Measurements from ENCODE around the gene CXCR1. TPM values are rescaled to one million over a fixed set of nuclear protein-coding genes. Genes with fewer than 3 reads are reported as not detected.

Gene CXCR1
- total and polyA plus RNA-seq, 4 experiments from 2014 or later: not detected

DNA sequence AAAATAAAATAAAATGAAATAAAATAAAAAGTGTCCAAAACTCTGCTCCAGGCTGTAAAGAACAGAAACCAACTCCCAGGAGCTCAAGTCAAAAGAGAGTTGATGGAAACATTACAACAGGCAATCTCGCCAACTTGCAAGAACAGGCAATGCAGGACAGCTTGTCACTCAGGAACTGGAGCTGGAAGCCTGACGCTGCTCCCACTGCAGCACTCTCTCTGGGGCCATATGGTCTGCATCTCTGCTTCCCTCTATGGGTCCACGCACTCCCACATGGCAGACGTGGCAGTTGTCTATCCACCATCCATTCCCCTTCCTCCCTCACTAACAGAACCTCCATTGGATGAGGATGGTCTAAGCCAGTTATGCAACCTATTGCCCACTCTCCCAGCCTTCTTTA is 26.9 kb upstream of the CXCR1 start:
- H3K27ac Mint-ChIP-seq: no peak overlapping the region
- no peak for DNase-seq
- peaks cover 0 to 3% of the 10 kb centered on the region in 2 donors for H3K27me3 Mint-ChIP-seq
- intact Hi-C loops (cut with micrococcal nuclease): loop anchor here (10.0 kb wide), 1 partner anchor 281 kb away; no protein-coding TSS in a partner anchor
- H3K4me1 Mint-ChIP-seq: no peaks in the 10 kb centered on the region
- Histone ChIP-seq H3K27ac (ENCODE audit: low read depth, low read length) (no peak overlapping the region), H3K4me1 (ENCODE audit: insufficient read depth, low read length) (no peaks in the 10 kb centered on the region), H3K9me3 (ENCODE audit: control insufficient read depth in 1 of 2, low read length in 2 of 2) (no peaks in the 10 kb centered on the region), H3K36me3 (ENCODE audit: insufficient read depth, low read length) (no peaks in the 10 kb centered on the region), H3K4me3 (ENCODE audit: low read length in 2 of 2) (no peak overlapping the region), H3K27me3 (ENCODE audit: insufficient read depth, low read length) (no peaks in the 10 kb centered on the region)
- H3K9me3 Mint-ChIP-seq: no peaks in the 10 kb centered on the region
- H3K36me3 Mint-ChIP-seq: no peaks in the 10 kb centered on the region
- no peak overlapping the region for H3K4me3 Mint-ChIP-seq
- CTCF ChIA-PET (ENCODE audit: partially characterized antibody): no interaction called here
- POLR2A ChIA-PET (ENCODE audit: partially characterized antibody): no interaction called here

- H3K27ac Mint-ChIP-seq: no peak overlapping the region
- no peaks in the 10 kb centered on the region for H3K27me3 ChIP-seq (ENCODE audit: insufficient read depth, low read length)
- H3K9me3 ChIP-seq (ENCODE audit: control insufficient read depth in 1 of 2, low read length in 2 of 2): no peaks in the 10 kb centered on the region
- H3K4me3 ChIP-seq (ENCODE audit: low read length in 2 of 2): no peak overlapping the region
- intact Hi-C loops (cut with micrococcal nuclease): loop anchor here (10.0 kb wide), 1 partner anchor 282 kb away; no protein-coding TSS in a partner anchor
- no peaks in the 10 kb centered on the region for H3K4me1 ChIP-seq (ENCODE audit: insufficient read depth, low read length)
- peaks cover 0 to 3% of the 10 kb centered on the region in 2 donors for H3K27me3 Mint-ChIP-seq
- H3K9me3 Mint-ChIP-seq: no peaks in the 10 kb centered on the region
- no peak for DNase-seq
- H3K4me1 Mint-ChIP-seq: no peaks in the 10 kb centered on the region
- H3K27ac ChIP-seq (ENCODE audit: low read depth, low read length): no peak overlapping the region
- H3K36me3 ChIP-seq (ENCODE audit: insufficient read depth, low read length): no peaks in the 10 kb centered on the region
- H3K4me3 Mint-ChIP-seq: no peak overlapping the region
- ChIA-PET POLR2A (ENCODE audit: partially characterized antibody) (no interaction called here), CTCF (ENCODE audit: partially characterized antibody) (no interaction called here)
- H3K36me3 Mint-ChIP-seq: no peaks in the 10 kb centered on the region
Measured at GRCh38 chr2:218192902-218193430, 26.2 kb upstream of the CXCR1 start.

DNA sequence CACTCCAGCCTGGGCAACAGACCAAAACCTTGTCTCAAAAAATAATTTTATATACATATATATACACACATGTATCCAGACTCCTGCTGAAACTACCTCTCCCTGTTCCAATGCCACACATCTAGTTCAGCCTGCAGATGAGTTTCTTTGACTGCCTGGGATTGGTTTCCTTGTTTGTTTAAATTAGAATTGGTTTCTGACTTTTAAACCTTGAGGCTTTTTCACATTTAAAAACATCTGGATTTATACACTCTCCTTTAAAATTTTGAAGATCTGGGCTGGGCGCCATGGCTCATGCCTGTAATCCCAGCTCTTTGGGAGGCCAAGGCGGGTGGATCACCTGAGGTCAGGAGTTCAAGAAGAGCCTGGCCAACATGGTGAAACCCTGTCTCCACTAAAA is 21.8 kb upstream of the CXCR1 start:
- ChIA-PET POLR2A (ENCODE audit: partially characterized antibody) (interaction anchor here (0.7 kb wide), 1 partner anchor 41 kb away, joined by 3 read pairs; no protein-coding TSS in a partner anchor), CTCF (ENCODE audit: partially characterized antibody) (interaction anchor here (1.1 to 11.0 kb wide), 7 partner anchors 16 to 205 kb away, joined by 3 to 157 read pairs (median 5); partner anchors contain the start of gene GPBAR1)
- peaks cover 8% of the 10 kb centered on the region for H3K4me1 ChIP-seq (ENCODE audit: insufficient read depth, low read length)
- intact Hi-C loops (cut with micrococcal nuclease): loop anchor here (5.0 kb wide), 1 partner anchor 659 kb away; no protein-coding TSS in a partner anchor
- H3K36me3 ChIP-seq (ENCODE audit: insufficient read depth, low read length): no peaks in the 10 kb centered on the region
- Mint-ChIP-seq H3K27ac (no peak overlapping the region), H3K36me3 (no peaks in the 10 kb centered on the region), H3K9me3 (no peaks in the 10 kb centered on the region), H3K4me1 (peaks cover 5 to 8% (median 7%) of the 10 kb centered on the region in 4 donors), H3K27me3 (peaks cover 0 to 3% of the 10 kb centered on the region in 2 donors), H3K4me3 (no peak overlapping the region)
- DNase-seq: no peak
- H3K4me3 ChIP-seq (ENCODE audit: low read length in 2 of 2): no peak overlapping the region
- no peak overlapping the region for H3K27ac ChIP-seq (ENCODE audit: low read depth, low read length)
- H3K9me3 ChIP-seq (ENCODE audit: control insufficient read depth in 1 of 2, low read length in 2 of 2): no peaks in the 10 kb centered on the region
- H3K27me3 ChIP-seq (ENCODE audit: insufficient read depth, low read length): no peaks in the 10 kb centered on the region

GRCh38 chr2:218187296-218188015 is 20.7 kb upstream of the CXCR1 start:
- H3K27ac Mint-ChIP-seq: peak overlapping the region in 1 of 7 donors; percentile 9
- Histone ChIP-seq H3K4me1 (ENCODE audit: insufficient read depth, low read length) (peaks cover 8% of the 10 kb centered on the region), H3K9me3 (ENCODE audit: control insufficient read depth in 1 of 2, low read length in 2 of 2) (no peaks in the 10 kb centered on the region), H3K27ac (ENCODE audit: low read depth, low read length) (no peak overlapping the region), H3K27me3 (ENCODE audit: insufficient read depth, low read length) (no peaks in the 10 kb centered on the region), H3K4me3 (ENCODE audit: low read length in 2 of 2) (no peak overlapping the region), H3K36me3 (ENCODE audit: insufficient read depth, low read length) (no peaks in the 10 kb centered on the region)
- no peak for DNase-seq
- ChIA-PET CTCF (ENCODE audit: partially characterized antibody) (interaction anchor here (0.7 to 11.0 kb wide), 11 partner anchors 8 to 206 kb away, joined by 3 to 157 read pairs (median 5); partner anchors contain the start of genes AAMP, ARPC2, CATIP and GPBAR1), POLR2A (ENCODE audit: partially characterized antibody) (interaction anchor here (0.7 to 1.0 kb wide), 2 partner anchors 29 to 42 kb away, joined by 3 to 6 read pairs; no protein-coding TSS in a partner anchor)
- no peaks in the 10 kb centered on the region for H3K36me3 Mint-ChIP-seq
- H3K9me3 Mint-ChIP-seq: no peaks in the 10 kb centered on the region
- no peak overlapping the region for H3K4me3 Mint-ChIP-seq
- intact Hi-C loops (cut with micrococcal nuclease): loop anchor here (5.0 kb wide), 1 partner anchor 660 kb away; no protein-coding TSS in a partner anchor
- peaks cover 0 to 3% of the 10 kb centered on the region in 2 donors for H3K27me3 Mint-ChIP-seq
- H3K4me1 Mint-ChIP-seq: peaks cover 5 to 8% (median 7%) of the 10 kb centered on the region in 4 donors

- intact Hi-C loops (cut with micrococcal nuclease): loop anchor here (1.0 to 5.0 kb wide), 6 partner anchors 30 to 660 kb away; partner anchors contain the start of genes AAMP, ARPC2, CATIP and PNKD
- H3K4me1 Mint-ChIP-seq: peaks cover 5 to 8% (median 7%) of the 10 kb centered on the region in 4 donors
- ChIA-PET POLR2A (ENCODE audit: partially characterized antibody) (no interaction called here), CTCF (ENCODE audit: partially characterized antibody) (interaction anchor here (1.2 to 11.0 kb wide), 7 partner anchors 8 to 169 kb away, joined by 3 to 157 read pairs (median 6); partner anchors contain the start of genes AAMP, CATIP, GPBAR1 and PNKD)
- no peak for DNase-seq
- H3K27ac Mint-ChIP-seq: peak overlapping the region in 1 of 7 donors; percentile 9
- peaks cover 8% of the 10 kb centered on the region for H3K4me1 ChIP-seq (ENCODE audit: insufficient read depth, low read length)
- no peak overlapping the region for H3K4me3 ChIP-seq (ENCODE audit: low read length in 2 of 2)
- no peaks in the 10 kb centered on the region for H3K36me3 ChIP-seq (ENCODE audit: insufficient read depth, low read length)
- H3K4me3 Mint-ChIP-seq: no peak overlapping the region
- no peaks in the 10 kb centered on the region for H3K9me3 ChIP-seq (ENCODE audit: control insufficient read depth in 1 of 2, low read length in 2 of 2)
- H3K27me3 ChIP-seq (ENCODE audit: insufficient read depth, low read length): no peaks in the 10 kb centered on the region
- H3K36me3 Mint-ChIP-seq: no peaks in the 10 kb centered on the region
- H3K27me3 Mint-ChIP-seq: peaks cover 0 to 2% of the 10 kb centered on the region in 2 donors
- H3K27ac ChIP-seq (ENCODE audit: low read depth, low read length): no peak overlapping the region
- no peaks in the 10 kb centered on the region for H3K9me3 Mint-ChIP-seq
Measured at GRCh38 chr2:218186876-218187275, 20.1 kb upstream of the CXCR1 start.

DNA sequence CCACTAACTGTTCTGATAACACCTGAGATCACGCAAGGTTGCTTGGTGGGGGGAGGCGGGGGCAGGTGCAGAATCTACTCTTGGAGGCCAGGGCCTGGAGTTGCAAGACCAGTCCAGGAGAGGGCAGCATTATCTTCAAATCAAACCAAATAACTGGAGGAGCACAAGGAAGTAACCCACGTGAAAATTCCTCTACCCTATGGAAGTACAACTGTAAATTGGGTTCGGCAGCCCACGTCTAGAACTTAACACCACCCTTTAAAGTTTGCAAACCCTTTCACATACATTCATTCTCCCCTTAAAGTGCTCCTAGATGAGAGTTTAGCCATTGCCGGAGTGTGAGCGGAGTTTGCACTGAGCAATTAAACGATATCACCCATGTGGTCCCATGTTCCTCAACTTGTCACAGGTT is 19.6 kb upstream of the CXCR1 start:
- POLR2A ChIA-PET (ENCODE audit: partially characterized antibody): no interaction called here
- Histone ChIP-seq H3K27me3 (ENCODE audit: insufficient read depth, low read length) (no peaks in the 10 kb centered on the region), H3K4me3 (ENCODE audit: low read length in 2 of 2) (no peak overlapping the region), H3K9me3 (ENCODE audit: control insufficient read depth in 1 of 2, low read length in 2 of 2) (no peaks in the 10 kb centered on the region), H3K27ac (ENCODE audit: low read depth, low read length) (no peak overlapping the region), H3K36me3 (ENCODE audit: insufficient read depth, low read length) (no peaks in the 10 kb centered on the region), H3K4me1 (ENCODE audit: insufficient read depth, low read length) (peaks cover 8% of the 10 kb centered on the region)
- DNase-seq: peak; percentile 68 to 79 (median 73)
- H3K36me3 Mint-ChIP-seq: no peaks in the 10 kb centered on the region
- H3K27me3 Mint-ChIP-seq: peaks cover 0 to 1% of the 10 kb centered on the region in 2 donors
- H3K4me1 Mint-ChIP-seq: peaks cover 5 to 8% (median 7%) of the 10 kb centered on the region in 4 donors
- H3K27ac Mint-ChIP-seq: peak overlapping the region in 2 of 7 donors; percentile 24 to 44
- intact Hi-C loops (cut with micrococcal nuclease): loop anchor here (1.0 to 5.0 kb wide), 6 partner anchors 31 to 661 kb away; partner anchors contain the start of genes AAMP, ARPC2, CATIP and PNKD
- CTCF ChIA-PET (ENCODE audit: partially characterized antibody): interaction anchor here (1.3 to 11.0 kb wide), 5 partner anchors 9 to 87 kb away, joined by 3 to 157 read pairs (median 13); partner anchors contain the start of genes AAMP, GPBAR1 and PNKD
- no peaks in the 10 kb centered on the region for H3K9me3 Mint-ChIP-seq
- H3K4me3 Mint-ChIP-seq: peak overlapping the region in 1 of 8 donors; percentile 3

- H3K4me3 Mint-ChIP-seq: no peak overlapping the region
- H3K27me3 Mint-ChIP-seq: peaks cover 0 to 3% of the 10 kb centered on the region in 2 donors
- H3K9me3 Mint-ChIP-seq: no peaks in the 10 kb centered on the region
- intact Hi-C loops (cut with micrococcal nuclease): no loop called here
- no peak overlapping the region for H3K4me3 ChIP-seq (ENCODE audit: low read length in 2 of 2)
- H3K27ac Mint-ChIP-seq: peak overlapping the region in 2 of 7 donors; percentile 45 to 62
- no peaks in the 10 kb centered on the region for H3K9me3 ChIP-seq (ENCODE audit: control insufficient read depth in 1 of 2, low read length in 2 of 2)
- no peaks in the 10 kb centered on the region for H3K36me3 Mint-ChIP-seq
- no peaks in the 10 kb centered on the region for H3K36me3 ChIP-seq (ENCODE audit: insufficient read depth, low read length)
- POLR2A ChIA-PET (ENCODE audit: partially characterized antibody): interaction anchor here (1.3 kb wide), 1 partner anchor 71 kb away, joined by 3 read pairs; no protein-coding TSS in a partner anchor
- no peaks in the 10 kb centered on the region for H3K27me3 ChIP-seq (ENCODE audit: insufficient read depth, low read length)
- no peak for DNase-seq
- H3K4me1 Mint-ChIP-seq: peaks cover 5 to 8% (median 7%) of the 10 kb centered on the region in 4 donors
- CTCF ChIA-PET (ENCODE audit: partially characterized antibody): interaction anchor here (1.3 to 11.0 kb wide), 4 partner anchors 17 to 86 kb away, joined by 3 to 157 read pairs (median 8); partner anchors contain the start of genes AAMP, CXCR1, GPBAR1 and PNKD
- H3K4me1 ChIP-seq (ENCODE audit: insufficient read depth, low read length): peaks cover 8% of the 10 kb centered on the region
- H3K27ac ChIP-seq (ENCODE audit: low read depth, low read length): no peak overlapping the region
Measured at GRCh38 chr2:218184331-218184730, 17.6 kb upstream of the CXCR1 start.
